ENCODE data around the gene SEMA4F.

SEMA4F gene

GRCh38 chr2:74730530-74730929 lies 76.5 kb downstream of the SEMA4F start:
- no peaks in the 10 kb centered on the region for H3K79me2 ChIP-seq (ENCODE audit: control insufficient read depth, low read length)
- no peaks in the 10 kb centered on the region for H4K20me1 ChIP-seq (ENCODE audit: control insufficient read depth, insufficient read depth, low read depth, low read length)
- H3K4me1 ChIP-seq (ENCODE audit: control insufficient read depth, low read length): no peaks in the 10 kb centered on the region
- no peak overlapping the region for H3K4me3 ChIP-seq (ENCODE audit: low read length)
- H3K9me2 ChIP-seq (replicated peaks; ENCODE audit: control insufficient read depth, low read length): no peaks in the 10 kb centered on the region
- TF ChIP-seq CTCF (IDR thresholded peaks at IDR 0.05; ENCODE audit: low read depth, low read length, poor library complexity, severe bottlenecking) (no peak), EZH2phosphoT487 (IDR thresholded peaks at IDR 0.05; ENCODE audit: borderline replicate concordance, low read length) (no peak)
- H3K4me2 ChIP-seq (ENCODE audit: low read length): no peak overlapping the region
- H3K27ac ChIP-seq (ENCODE audit: low read depth, low read length): no peak overlapping the region
- H3F3A ChIP-seq (ENCODE audit: control insufficient read depth, insufficient read depth): no peaks in the 10 kb centered on the region
- peaks cover 23% of the 10 kb centered on the region for H3K27me3 ChIP-seq (ENCODE audit: control insufficient read depth, low read length)
- H3K36me3 ChIP-seq (ENCODE audit: control insufficient read depth, low read length): no peaks in the 10 kb centered on the region
- H3K9me3 ChIP-seq (ENCODE audit: control insufficient read depth, insufficient read depth, low read length): no peaks in the 10 kb centered on the region

Measured in DOHH2 (cell line).